Right lobe of liver (tissue), 4 donors: ENCODE data around the gene SLC13A4.

Experiments used
- POLR2A ChIP-seq: fragments of 450-650 bp; IDR thresholded peaks from one replicate; pipeline ENCODE4 v1.6.1; 2017; ENCODE audit warnings: antibody characterized with exemption, mild to moderate bottlenecking
- TF ChIP-seq, protein P1 (sequence below), 4 donors: fragments of 200-600 bp in 3 of 4; fragments of 450-650 bp in 1 of 4; IDR thresholded peaks; one replicate each; pipeline versions ENCODE4 v1.5.1 to v1.8.0; 2016 to 2022; ENCODE audit warnings: antibody characterized with exemption in 4 of 4, mild to moderate bottlenecking in 2 of 4
- donor health status: DM: no; HTN: no; CAD: no.
- donor health status: DM: no; HTN: no; CAD: no.
- donor health status: DM: no; HTN: yes; CAD: no.

DNA sequence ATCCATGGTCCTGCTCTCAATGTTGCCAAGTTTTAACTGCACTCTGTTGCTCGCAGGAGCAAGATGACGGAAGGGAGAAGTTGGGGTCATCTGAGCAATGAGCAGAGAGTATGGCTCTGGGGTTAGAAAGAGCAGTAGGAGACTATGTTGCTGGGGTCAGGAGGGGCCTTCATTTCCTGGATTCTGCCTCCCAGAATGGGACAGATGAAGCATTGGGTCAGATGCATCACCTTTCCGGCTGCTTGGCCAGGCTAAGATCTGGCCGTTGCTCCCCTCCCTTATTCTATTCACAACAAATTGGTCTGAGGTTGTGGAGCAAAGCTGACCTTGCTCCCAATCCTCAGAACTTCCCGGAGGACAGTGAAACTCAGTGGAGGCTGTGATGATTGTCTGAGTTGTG, 43.3 kb downstream of the SLC13A4 start:
- TF ChIP-seq, protein P1, sequence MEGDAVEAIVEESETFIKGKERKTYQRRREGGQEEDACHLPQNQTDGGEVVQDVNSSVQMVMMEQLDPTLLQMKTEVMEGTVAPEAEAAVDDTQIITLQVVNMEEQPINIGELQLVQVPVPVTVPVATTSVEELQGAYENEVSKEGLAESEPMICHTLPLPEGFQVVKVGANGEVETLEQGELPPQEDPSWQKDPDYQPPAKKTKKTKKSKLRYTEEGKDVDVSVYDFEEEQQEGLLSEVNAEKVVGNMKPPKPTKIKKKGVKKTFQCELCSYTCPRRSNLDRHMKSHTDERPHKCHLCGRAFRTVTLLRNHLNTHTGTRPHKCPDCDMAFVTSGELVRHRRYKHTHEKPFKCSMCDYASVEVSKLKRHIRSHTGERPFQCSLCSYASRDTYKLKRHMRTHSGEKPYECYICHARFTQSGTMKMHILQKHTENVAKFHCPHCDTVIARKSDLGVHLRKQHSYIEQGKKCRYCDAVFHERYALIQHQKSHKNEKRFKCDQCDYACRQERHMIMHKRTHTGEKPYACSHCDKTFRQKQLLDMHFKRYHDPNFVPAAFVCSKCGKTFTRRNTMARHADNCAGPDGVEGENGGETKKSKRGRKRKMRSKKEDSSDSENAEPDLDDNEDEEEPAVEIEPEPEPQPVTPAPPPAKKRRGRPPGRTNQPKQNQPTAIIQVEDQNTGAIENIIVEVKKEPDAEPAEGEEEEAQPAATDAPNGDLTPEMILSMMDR (IDR thresholded peaks at IDR 0.05) = no peak
- TF ChIP-seq POLR2A = no peak
